Epithelial cell of proximal tubule (primary cell): ENCODE data around the gene CEL. TPM values are rescaled to one million over a fixed set of nuclear protein-coding genes. Genes with fewer than 3 reads are reported as not detected.

Experiments
- DNase-seq: peaks from one replicate; pipeline ENCODE4 v3.0.0-alpha.2; 2011; ENCODE audit warnings: low read depth
- H3K4me3 ChIP-seq: 2 replicates; pipeline ENCODE4 v1.5.1; 2011; ENCODE audit warnings: low read depth, mild to moderate bottlenecking, low read length
- CTCF ChIP-seq: conservative IDR thresholded peaks from 2 replicates; pipeline ENCODE4 v1.5.1; 2012; ENCODE audit warnings: low read depth, mild to moderate bottlenecking, low read length
- total RNA-seq: library from RNA; depleted of rRNA; stranded (reverse); fragments of >200 nt; gene quantifications from 2 replicates; pipeline ENCODE4 v1.2.3, GENCODE V29; 2015

Gene CEL
- total RNA-seq, 1 donor from 2014 or later, result 0.58 TPM

GRCh38 chr9:133098871-133099270 lies 37.1 kb downstream of the CEL start:
- no peak overlapping the region for H3K4me3 ChIP-seq
- DNase-seq, result no peak
- TF ChIP-seq CTCF, result no peak

GRCh38 chr9:133099726-133100505 lies 38.1 kb downstream of the CEL start:
- H3K4me3 ChIP-seq, result no peak overlapping the region
- TF ChIP-seq CTCF, result no peak
- DNase-seq, result no peak

- TF ChIP-seq CTCF, result no peak
- DNase-seq, result no peak
- no peak overlapping the region for H3K4me3 ChIP-seq
Observed at GRCh38 chr9:133100506-133101355, 39.0 kb downstream of the CEL start.

GRCh38 chr9:133101356-133102189 lies 39.8 kb downstream of the CEL start:
- no peak overlapping the region for H3K4me3 ChIP-seq
- DNase-seq, result no peak
- TF ChIP-seq CTCF, result no peak

- no peak overlapping the region for H3K4me3 ChIP-seq
- no peak for TF ChIP-seq CTCF
- no peak for DNase-seq
Observed at GRCh38 chr9:133102190-133103021, 40.6 kb downstream of the CEL start.

- peak; percentile 92 for TF ChIP-seq CTCF
- no peak overlapping the region for H3K4me3 ChIP-seq
- no peak for DNase-seq
Observed at GRCh38 chr9:133103183-133103986, 41.6 kb downstream of the CEL start.
